WTC11 (cell line): Measurements from ENCODE around the gene MAN2B2. TPM values are rescaled to one million over a fixed set of nuclear protein-coding genes. Genes with fewer than 3 reads are reported as not detected.

Experiments
- ATAC-seq: fragments of 200-7000 bp; cut with Tn5 transposase; 2 replicates; pipeline ENCODE4 v1.10.0; 2021; ENCODE audit warnings: mild to moderate bottlenecking, moderate library complexity
- CTCF ChIA-PET: fragments of 300-600 bp; sonication (Branson Sonifier 250); formaldehyde crosslinking; loops from one replicate; lab custom pipeline; 2021; ENCODE audit warnings: antibody characterized with exemption; lab: Charles Lee
- POLR2A ChIA-PET: fragments of 350-600 bp; sonication (Branson Sonifier 250); formaldehyde crosslinking; loops from one replicate; lab custom pipeline; 2021; ENCODE audit warnings: antibody characterized with exemption; lab: Charles Lee
- DNase-seq: peaks from one replicate; pipeline ENCODE4 v3.0.0; 2021; ENCODE audit warnings: low spot score
- H3K27ac Mint-ChIP-seq: 2 replicates; pipeline ENCODE4 v1.8.0; 2021; ENCODE audit warnings: mixed read lengths
- H3K27me3 Mint-ChIP-seq: 2 replicates; pipeline ENCODE4 v1.8.0; 2021; ENCODE audit warnings: low read depth, mild to moderate bottlenecking, moderate library complexity, mixed read lengths
- H3K36me3 Mint-ChIP-seq: 2 replicates; pipeline ENCODE4 v1.8.0; 2021; ENCODE audit warnings: mixed read lengths
- H3K4me1 Mint-ChIP-seq: 2 replicates; pipeline ENCODE4 v1.8.0; 2022; ENCODE audit warnings: mixed read lengths
- H3K4me3 Mint-ChIP-seq: 2 replicates; pipeline ENCODE4 v1.8.0; 2021; ENCODE audit warnings: mild to moderate bottlenecking, moderate library complexity, mixed read lengths
- H3K9me3 Mint-ChIP-seq: 2 replicates; pipeline ENCODE4 v1.8.0; 2021; ENCODE audit warnings: mixed read lengths
- ATF1 ChIP-seq: sonication (generic); formaldehyde crosslinking; IDR thresholded peaks from 2 replicates; pipeline ENCODE4 v1.8.1; 2023; ENCODE audit warnings: mild to moderate bottlenecking, moderate library complexity, missing genetic modification reagents
- ATF6 ChIP-seq: sonication (generic); formaldehyde crosslinking; IDR thresholded peaks from 2 replicates; pipeline ENCODE4 v1.8.1; 2023; ENCODE audit warnings: mild to moderate bottlenecking, missing genetic modification reagents
- CDX4 ChIP-seq: fragments of 250-450 bp; sonication (Bioruptor Pico); IDR thresholded peaks from 2 replicates; pipeline ENCODE4 v1.9.0; 2021; ENCODE audit warnings: moderate library complexity, mild to moderate bottlenecking, inconsistent platforms, borderline replicate concordance
- E2F1 ChIP-seq: sonication (generic); formaldehyde crosslinking; IDR thresholded peaks from 2 replicates; pipeline ENCODE4 v1.8.0; 2022; ENCODE audit warnings: mild to moderate bottlenecking, missing genetic modification reagents
- ELF4 ChIP-seq: sonication (generic); formaldehyde crosslinking; IDR thresholded peaks from 2 replicates; pipeline ENCODE4 v1.8.1; 2022; ENCODE audit warnings: low read depth, mild to moderate bottlenecking, moderate library complexity, missing genetic modification reagents
- ESRRA ChIP-seq: sonication (generic); formaldehyde crosslinking; IDR thresholded peaks from 2 replicates; pipeline ENCODE4 v1.8.1; 2022; ENCODE audit warnings: mild to moderate bottlenecking, missing genetic modification reagents, borderline replicate concordance
- FOXK1 ChIP-seq: sonication (generic); formaldehyde crosslinking; IDR thresholded peaks from 2 replicates; pipeline ENCODE4 v1.8.0; 2022; ENCODE audit warnings: mild to moderate bottlenecking, moderate library complexity, missing genetic modification reagents
- GABPB1 ChIP-seq: sonication (generic); formaldehyde crosslinking; IDR thresholded peaks from 2 replicates; pipeline ENCODE4 v1.8.1; 2023; ENCODE audit warnings: mild to moderate bottlenecking, missing genetic modification reagents
- GRHL2 ChIP-seq: fragments of 250-450 bp; sonication (Bioruptor Pico); IDR thresholded peaks from 2 replicates; pipeline ENCODE4 v1.8.0; 2022; ENCODE audit warnings: mild to moderate bottlenecking, moderate library complexity; ENCODE audit not compliant: insufficient replicate concordance, severe bottlenecking
- GTF2I ChIP-seq: fragments of 250-450 bp; sonication (Bioruptor Pico); conservative IDR thresholded peaks from 2 replicates; pipeline ENCODE4 v1.4.0; 2021; ENCODE audit warnings: mild to moderate bottlenecking
- IRF1 ChIP-seq: sonication (generic); formaldehyde crosslinking; IDR thresholded peaks from 2 replicates; pipeline ENCODE4 v1.8.0; 2023; ENCODE audit warnings: missing genetic modification reagents
- JUN ChIP-seq: sonication (generic); formaldehyde crosslinking; IDR thresholded peaks from 2 replicates; pipeline ENCODE4 v1.8.0; 2023; ENCODE audit warnings: mild to moderate bottlenecking, missing genetic modification reagents
- NR2C2 ChIP-seq: sonication (generic); formaldehyde crosslinking; IDR thresholded peaks from 2 replicates; pipeline ENCODE4 v1.8.0; 2022; ENCODE audit warnings: mild to moderate bottlenecking, missing genetic modification reagents
- OVOL2 ChIP-seq: fragments of 250-450 bp; sonication (Bioruptor Pico); IDR thresholded peaks from 2 replicates; pipeline ENCODE4 v1.9.0; 2021; ENCODE audit warnings: mild to moderate bottlenecking, borderline replicate concordance
- SMAD4 ChIP-seq: sonication (generic); formaldehyde crosslinking; IDR thresholded peaks from 2 replicates; pipeline ENCODE4 v1.8.0; 2022; ENCODE audit warnings: mild to moderate bottlenecking, missing genetic modification reagents
- SOX15 ChIP-seq: fragments of 250-450 bp; sonication (Bioruptor Pico); IDR thresholded peaks from 2 replicates; pipeline ENCODE4 v1.9.0; 2021; ENCODE audit warnings: mild to moderate bottlenecking
- SP1 ChIP-seq: sonication (generic); formaldehyde crosslinking; conservative IDR thresholded peaks from 2 replicates; pipeline ENCODE4 v1.8.1; 2022; ENCODE audit warnings: missing genetic modification reagents
- USF1 ChIP-seq: sonication (generic); formaldehyde crosslinking; IDR thresholded peaks from 2 replicates; pipeline ENCODE4 v1.8.0; 2022; ENCODE audit warnings: mild to moderate bottlenecking, missing genetic modification reagents
- ZNF219 ChIP-seq: sonication (generic); formaldehyde crosslinking; IDR thresholded peaks from 2 replicates; pipeline ENCODE4 v1.8.0; 2023; ENCODE audit warnings: missing genetic modification reagents, mild to moderate bottlenecking, borderline replicate concordance
- ZNF512 ChIP-seq: sonication (generic); formaldehyde crosslinking; IDR thresholded peaks from 2 replicates; pipeline ENCODE4 v1.8.1; 2022; ENCODE audit warnings: missing genetic modification reagents, borderline replicate concordance
- ZNF671 ChIP-seq: fragments of 250-450 bp; sonication (Bioruptor Pico); IDR thresholded peaks from 2 replicates; pipeline ENCODE4 v1.8.0; 2021; ENCODE audit warnings: mild to moderate bottlenecking
- total RNA-seq: library from RNA; stranded (reverse); gene quantifications from 3 replicates; pipeline ENCODE4 v1.2.3, GENCODE V29; 2021

Gene MAN2B2
- total RNA-seq, 1 experiment from 2014 or later, result 6.3 TPM

- H3K27me3 Mint-ChIP-seq, result no peaks in the 10 kb centered on the region; the same call in 1 of the 2 replicates
- H3K4me1 Mint-ChIP-seq, result no peaks in the 10 kb centered on the region
- H3K36me3 Mint-ChIP-seq, result no peaks in the 10 kb centered on the region
- TF ChIP-seq CDX4 (CRISPR knock-in tag) (no peak), ZNF219 (CRISPR knock-in tag) (no peak), GABPB1 (CRISPR knock-in tag) (peak; percentile 62; the same call in 1 of the 2 replicates), SMAD4 (no peak)
- ChIA-PET CTCF (interaction anchor here (0.5 to 1.3 kb wide), 4 partner anchors 9 to 184 kb away, joined by 3 to 5 read pairs (median 4); no protein-coding TSS in a partner anchor), POLR2A (no interaction called here)
- ATAC-seq (no peak), DNase-seq (no peak)
- H3K4me3 Mint-ChIP-seq, result no peak overlapping the region
- peaks cover 15% of the 10 kb centered on the region for H3K9me3 Mint-ChIP-seq
- H3K27ac Mint-ChIP-seq, result no peak overlapping the region
These were observed 35.8 kb upstream of the MAN2B2 start for GRCh38 chr4:6539009-6539764.

DNA sequence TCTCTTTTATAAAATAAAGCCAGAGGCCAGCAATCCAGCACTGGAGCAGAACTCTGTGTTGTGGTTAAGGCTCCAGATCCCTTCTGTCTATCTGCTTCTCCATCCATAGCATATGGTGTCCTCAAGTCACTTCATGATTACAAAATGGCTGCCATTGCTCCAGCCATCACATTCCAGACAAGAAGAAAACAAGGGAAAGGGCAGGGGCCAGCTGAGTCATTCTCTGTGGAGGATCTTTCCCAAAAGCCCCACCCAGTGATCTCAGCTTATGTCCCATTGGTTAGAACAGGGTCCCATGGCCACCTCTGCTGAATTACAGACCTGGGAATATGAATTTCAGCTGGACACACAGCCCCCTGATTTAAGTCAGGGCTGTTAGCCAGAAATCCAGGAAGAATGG is 34.1 kb upstream of the MAN2B2 start:
- ATAC-seq (no peak), DNase-seq (no peak)
- no peak overlapping the region for H3K4me3 Mint-ChIP-seq
- H3K36me3 Mint-ChIP-seq, result no peaks in the 10 kb centered on the region
- no peaks in the 10 kb centered on the region; the same call in 1 of the 2 replicates for H3K27me3 Mint-ChIP-seq
- H3K4me1 Mint-ChIP-seq, result no peaks in the 10 kb centered on the region
- peaks cover 15% of the 10 kb centered on the region for H3K9me3 Mint-ChIP-seq
- no peak for TF ChIP-seq ESRRA
- peak; percentile 70 for TF ChIP-seq GTF2I (CRISPR knock-in tag)
- no peak for TF ChIP-seq FOXK1 (CRISPR knock-in tag)
- no peak for TF ChIP-seq ATF6 (CRISPR knock-in tag)
- H3K27ac Mint-ChIP-seq, result no peak overlapping the region
- POLR2A ChIA-PET, result no interaction called here
- CTCF ChIA-PET, result interaction anchor here (2.0 kb wide), 1 partner anchor 12 kb away, joined by 5 read pairs; no protein-coding TSS in a partner anchor

- no peak overlapping the region for H3K4me3 Mint-ChIP-seq
- ChIA-PET CTCF (interaction anchor here (1.2 to 2.0 kb wide), 2 partner anchors 13 to 210 kb away, joined by 5 to 6 read pairs; no protein-coding TSS in a partner anchor), POLR2A (no interaction called here)
- no peak for TF ChIP-seq ELF4 (CRISPR knock-in tag)
- H3K4me1 Mint-ChIP-seq, result no peaks in the 10 kb centered on the region
- ATAC-seq (no peak), DNase-seq (no peak)
- H3K36me3 Mint-ChIP-seq, result no peaks in the 10 kb centered on the region
- H3K27me3 Mint-ChIP-seq, result no peaks in the 10 kb centered on the region; the same call in 1 of the 2 replicates
- peaks cover 11% of the 10 kb centered on the region for H3K9me3 Mint-ChIP-seq
- H3K27ac Mint-ChIP-seq, result no peak overlapping the region
These were observed 33.2 kb upstream of the MAN2B2 start for GRCh38 chr4:6541789-6542188.

DNA sequence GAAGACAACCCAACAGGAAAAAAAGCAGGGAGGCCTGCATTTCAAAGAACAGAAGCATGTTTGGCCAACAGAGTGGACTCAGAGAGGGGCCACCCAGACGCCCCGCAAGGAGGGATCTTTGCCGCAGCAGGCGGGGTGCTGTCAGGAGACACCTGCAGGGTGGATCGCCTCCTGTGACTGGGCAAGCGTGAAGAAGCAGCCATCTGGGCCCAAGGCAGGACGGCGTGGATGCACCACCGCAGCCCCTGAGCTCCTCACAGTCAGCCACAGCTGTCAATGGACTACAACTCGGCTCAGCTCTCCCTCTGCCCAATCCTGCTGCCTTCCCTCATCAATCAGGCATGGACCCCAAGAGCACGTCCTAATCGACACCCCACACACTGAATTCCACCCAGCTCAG is 32.0 kb upstream of the MAN2B2 start:
- no peak for ATAC-seq
- ChIA-PET POLR2A (no interaction called here), CTCF (interaction anchor here (1.6 kb wide), 1 partner anchor 65 kb away, joined by 3 read pairs; no protein-coding TSS in a partner anchor)
- no peak overlapping the region for H3K4me3 Mint-ChIP-seq
- H3K27me3 Mint-ChIP-seq, result no peaks in the 10 kb centered on the region; the same call in 1 of the 2 replicates
- no peaks in the 10 kb centered on the region for H3K4me1 Mint-ChIP-seq
- H3K36me3 Mint-ChIP-seq, result no peaks in the 10 kb centered on the region
- no peak overlapping the region for H3K27ac Mint-ChIP-seq
- H3K9me3 Mint-ChIP-seq, result peaks cover 11% of the 10 kb centered on the region
- no peak for DNase-seq
- TF ChIP-seq OVOL2 (CRISPR knock-in tag) (no peak), IRF1 (no peak), GRHL2 (CRISPR knock-in tag) (no peak), USF1 (CRISPR knock-in tag) (no peak), JUN (no peak), SOX15 (CRISPR knock-in tag) (no peak), ZNF671 (CRISPR knock-in tag) (no peak), E2F1 (no peak), NR2C2 (CRISPR knock-in tag) (no peak), ATF1 (CRISPR knock-in tag) (no peak), ZNF512 (CRISPR knock-in tag) (no peak), SP1 (CRISPR knock-in tag) (no peak)
